ENCODE results near the gene TM9SF2.

TM9SF2 gene

GRCh38 chr13:99577934-99578917 is 77.0 kb downstream of the TM9SF2 start:
- no peak overlapping the region for H3K4me3 ChIP-seq (ENCODE audit: low read depth, low read length)
- TF ChIP-seq CTCF (IDR thresholded peaks at IDR 0.05; ENCODE audit: low read depth, low read length, missing control alignments), result peak; percentile 8
- no peak for DNase-seq (ENCODE audit: low read depth)

GRCh38 chr13:99580500-99581268 is 79.4 kb downstream of the TM9SF2 start:
- no peak overlapping the region for H3K4me3 ChIP-seq (ENCODE audit: low read depth, low read length)
- TF ChIP-seq CTCF (IDR thresholded peaks at IDR 0.05; ENCODE audit: low read depth, low read length, missing control alignments), result no peak
- DNase-seq (ENCODE audit: low read depth), result no peak

- no peak for DNase-seq (ENCODE audit: low read depth)
- TF ChIP-seq CTCF (IDR thresholded peaks at IDR 0.05; ENCODE audit: low read depth, low read length, missing control alignments), result no peak
- H3K4me3 ChIP-seq (ENCODE audit: low read depth, low read length), result no peak overlapping the region
Observed at GRCh38 chr13:99582511-99582910, 81.2 kb downstream of the TM9SF2 start.

- no peak for DNase-seq (ENCODE audit: low read depth)
- no peak for TF ChIP-seq CTCF (IDR thresholded peaks at IDR 0.05; ENCODE audit: low read depth, low read length, missing control alignments)
Observed at GRCh38 chr13:99585609-99586008, 84.3 kb downstream of the TM9SF2 start.

GRCh38 chr13:99587021-99587420 is 85.7 kb downstream of the TM9SF2 start:
- TF ChIP-seq CTCF (IDR thresholded peaks at IDR 0.05; ENCODE audit: low read depth, low read length, missing control alignments), result no peak
- no peak overlapping the region for H3K4me3 ChIP-seq (ENCODE audit: low read depth, low read length)
- no peak for DNase-seq (ENCODE audit: low read depth)

More at GRCh38 chr13:99585609-99586008, 84.3 kb downstream of the TM9SF2 start:
- no peak overlapping the region for H3K4me3 ChIP-seq (ENCODE audit: low read depth, low read length)

GRCh38 chr13:99587893-99588606 is 86.8 kb downstream of the TM9SF2 start:
- no peak for DNase-seq (ENCODE audit: low read depth)
- no peak for TF ChIP-seq CTCF (IDR thresholded peaks at IDR 0.05; ENCODE audit: low read depth, low read length, missing control alignments)
- no peak overlapping the region for H3K4me3 ChIP-seq (ENCODE audit: low read depth, low read length)
